Right cardiac atrium (tissue), 5 donors: ENCODE data around the gene CDK17. TPM values are rescaled to one million over a fixed set of nuclear protein-coding genes. Genes with fewer than 3 reads are reported as not detected.
A peak's percentile ranks its signal among the peaks of the same experiment; 100 is the strongest.

ENCODE experiments used
- ATAC-seq, 2 donors: fragments of 200-7000 bp; cut with Tn5 transposase; one replicate each; pipeline versions ENCODE4 v1.8.0 to v1.9.1; 2020; ENCODE audit warnings: moderate library complexity in 2 of 2, mild to moderate bottlenecking in 1 of 2
- DNase-seq, 3 donors: peaks; one replicate each; pipeline ENCODE4 v3.0.0-alpha.2; 2020
- H3K27ac ChIP-seq: one replicate; pipeline ENCODE4 v1.5.1; 2013; ENCODE audit warnings: mild to moderate bottlenecking, low read length, control low read depth, moderate library complexity
- H3K27me3 ChIP-seq: one replicate; pipeline ENCODE4 v1.6.1; 2013; ENCODE audit not compliant: control insufficient read depth, insufficient read depth
- H3K4me1 ChIP-seq: one replicate; pipeline ENCODE4 v1.6.1; 2013; ENCODE audit warnings: low read length; ENCODE audit not compliant: control insufficient read depth, insufficient read depth
- H3K4me3 ChIP-seq: one replicate; pipeline ENCODE4 v1.5.1; 2013; ENCODE audit warnings: low read length, control low read depth
- H3K9me3 ChIP-seq: one replicate; pipeline ENCODE4 v1.6.1; 2013; ENCODE audit warnings: low read length; ENCODE audit not compliant: control insufficient read depth
- WGBS: extraction: QIAGEN DNeasy Blood & Tissue Kit; methylation state at CpG from one replicate; pipeline ENCODE4 v1.1.7; 2013; 5-methylcytosine and 5-hydroxymethylcytosine counted together
- intact Hi-C, 4 donors: fragments of 100-400 bp; cut with DNase I; formaldehyde crosslinking; loops; one replicate each; pipeline versions ENCODE4 v1.11.0 to v1.14.0; 2022 to 2023
- polyA plus RNA-seq: library from polyadenylated mRNA; stranded (reverse); fragments of 200-250 nt; gene quantifications from one replicate; pipeline ENCODE4 v1.2.3, GENCODE V29; 2013
- total RNA-seq, 4 donors: library from RNA; stranded (reverse); fragmentation: NEBNext Ultra II Directional; extraction: Animal tissue kit (Norgen Biotek cat#: 25700); gene quantifications; one replicate each; pipeline ENCODE4 v1.2.1, GENCODE V29; 2021
- donor health status: healthy with polysubstance abuse.
- donor health status: DM: no; HTN: yes; CAD: no.
- donor health status: DM: no; HTN: no; CAD: no.
- donor health status: DM: no; HTN: yes; CAD: no; lungs with severe emphysema.
- donor health status: DM: yes; HTN: yes; CAD: no.

The CDK17 gene
- total and polyA plus RNA-seq, 5 donors = 10.3 to 30.4 (median 20.0) TPM

DNA sequence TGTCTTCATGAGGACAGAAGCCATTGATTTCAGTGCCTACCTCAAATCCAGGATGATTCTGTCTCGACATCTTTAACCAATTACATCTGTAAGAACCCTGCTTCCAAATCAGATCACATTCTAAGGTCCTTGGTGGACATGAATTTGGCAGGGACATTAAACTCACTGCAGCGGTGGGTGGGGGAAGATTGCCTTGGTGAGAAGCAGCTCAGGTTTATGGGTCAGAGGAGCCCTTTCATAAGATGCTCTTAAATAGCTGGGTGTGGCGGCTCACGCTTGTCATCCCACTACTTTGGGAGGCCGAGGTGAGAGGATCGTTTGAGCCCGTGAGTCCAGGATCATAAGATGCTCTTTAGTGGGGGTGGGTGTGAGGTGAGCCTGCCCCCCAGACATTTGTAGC, 163.2 kb downstream of the CDK17 start:
- WGBS = 82% methylated on average over 7 of the region's 7 CpGs
- Histone ChIP-seq H3K4me3 (no peak overlapping the region), H3K4me1 (peaks cover 50% of the 10 kb centered on the region), H3K27ac (peak overlapping the region; percentile 90), H3K27me3 (no peaks in the 10 kb centered on the region), H3K9me3 (no peaks in the 10 kb centered on the region)
- DNase-seq (no peak), ATAC-seq (no peak)
- intact Hi-C loops = loop anchor here in 1 of 4 donors (10.0 kb wide), 1 partner anchor 158 kb away; no protein-coding TSS in a partner anchor

DNA sequence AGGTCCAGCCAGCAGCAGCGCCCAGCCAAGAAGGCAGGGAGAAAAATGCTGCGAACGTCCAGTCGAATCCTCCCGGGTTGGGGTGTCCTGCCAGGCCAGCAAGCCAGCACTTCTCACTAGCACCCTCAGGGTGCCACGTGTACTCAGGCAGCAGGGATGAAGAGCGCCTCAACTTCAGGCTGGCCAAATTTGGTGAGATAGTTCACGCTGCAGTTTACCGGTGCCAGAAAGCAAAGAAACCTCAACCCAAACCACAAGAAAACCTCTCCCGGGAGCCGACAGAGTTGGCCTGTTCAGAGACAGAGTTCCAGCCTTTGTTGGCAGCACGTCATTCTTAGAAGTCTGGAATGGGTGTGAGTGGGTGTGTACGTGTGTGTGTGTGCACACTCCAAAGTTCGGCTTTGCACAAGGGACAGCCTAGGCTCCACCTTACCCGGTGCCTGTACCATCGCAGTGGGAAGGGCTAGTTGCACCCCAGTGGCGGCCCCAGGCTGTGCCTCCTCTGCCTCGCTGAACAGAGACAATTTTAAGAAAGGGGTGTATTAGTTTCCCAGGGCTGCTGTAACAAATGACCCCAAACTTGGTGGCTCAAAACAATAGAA, 163.9 kb downstream of the CDK17 start:
- DNase-seq (peak; percentile 79 to 91 (median 88)), ATAC-seq (peak; percentile 34 to 56)
- Histone ChIP-seq H3K27ac (peak overlapping the region; percentile 90), H3K4me1 (peaks cover 43% of the 10 kb centered on the region), H3K27me3 (no peaks in the 10 kb centered on the region), H3K4me3 (no peak overlapping the region), H3K9me3 (no peaks in the 10 kb centered on the region)
- intact Hi-C loops = loop anchor here in 1 of 4 donors (10.0 kb wide), 1 partner anchor 158 kb away; no protein-coding TSS in a partner anchor
- WGBS = 35% methylated on average over 18 of the region's 18 CpGs

DNA sequence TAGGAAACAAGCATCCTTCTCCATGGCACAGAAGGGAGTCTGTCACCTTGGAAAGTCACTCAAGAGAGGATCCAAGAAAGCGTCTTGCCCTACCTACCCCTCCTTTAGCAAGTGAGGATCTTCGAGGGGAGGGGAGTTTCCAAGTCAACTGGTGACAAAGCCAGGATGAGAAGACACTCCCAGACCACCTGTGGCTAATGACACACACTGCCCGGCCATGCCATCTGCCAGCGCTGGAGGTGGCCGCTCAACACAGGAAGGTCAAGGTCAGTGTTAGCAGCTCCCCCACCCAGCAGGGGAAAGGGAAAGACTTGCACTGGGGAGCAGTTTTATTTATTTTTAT, 164.8 kb downstream of the CDK17 start:
- no peak overlapping the region for H3K4me3 ChIP-seq
- WGBS = 60% methylated on average over 5 of the region's 5 CpGs
- ATAC-seq = no peak
- no peaks in the 10 kb centered on the region for H3K27me3 ChIP-seq
- no peaks in the 10 kb centered on the region for H3K9me3 ChIP-seq
- DNase-seq = no peak
- H3K4me1 ChIP-seq = peaks cover 40% of the 10 kb centered on the region
- peak overlapping the region; percentile 40 for H3K27ac ChIP-seq
- intact Hi-C loops = loop anchor here in 1 of 4 donors (10.0 kb wide), 1 partner anchor 159 kb away; no protein-coding TSS in a partner anchor

DNA sequence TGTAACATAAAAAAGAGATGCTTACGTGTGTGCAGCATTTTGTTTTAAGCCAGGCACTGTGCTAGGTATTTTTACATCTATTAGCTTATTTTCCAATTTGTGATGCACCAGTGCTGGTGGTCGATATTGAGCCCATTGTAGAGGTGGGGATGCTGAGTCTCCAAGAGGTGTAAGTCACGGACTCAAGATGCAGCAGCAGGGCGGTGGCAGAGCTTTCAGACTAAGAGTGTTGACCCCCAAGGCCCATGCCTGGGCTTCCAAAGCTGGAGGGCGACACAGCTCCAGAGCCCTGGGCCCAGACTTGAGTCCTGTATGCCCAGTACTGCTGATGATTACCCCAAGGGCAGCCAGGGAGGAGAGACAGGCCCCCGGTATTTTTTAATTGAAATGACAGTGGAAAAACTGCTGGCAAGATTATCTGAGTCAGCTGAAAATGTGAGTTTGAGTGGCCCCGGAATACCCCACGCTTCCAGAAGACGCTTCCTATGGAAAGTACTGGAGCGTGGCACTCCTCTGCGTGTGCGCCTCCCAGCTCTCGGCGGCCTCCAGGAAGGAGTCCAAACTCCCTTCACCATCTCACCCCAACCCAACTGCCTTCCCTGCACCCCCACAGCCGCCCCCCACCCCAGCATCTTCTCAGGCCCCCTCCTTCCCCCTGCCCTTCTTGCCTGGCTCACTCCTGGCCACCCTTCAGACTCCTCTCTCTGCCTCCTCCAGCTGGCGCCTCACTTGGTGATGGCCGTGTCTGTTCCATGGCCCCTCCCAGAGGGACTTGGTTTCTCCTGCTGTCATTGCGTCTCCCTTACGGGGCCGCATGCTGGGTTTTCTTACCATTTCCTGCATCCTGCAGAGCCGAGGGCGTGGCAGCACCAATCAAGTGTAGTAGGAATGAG, 165.4 kb downstream of the CDK17 start:
- WGBS = 60% methylated on average over 22 of the region's 22 CpGs
- H3K27me3 ChIP-seq = no peaks in the 10 kb centered on the region
- peak in 2 of 3 donors; percentile 47 to 70 for DNase-seq
- H3K4me3 ChIP-seq = no peak overlapping the region
- no peak for ATAC-seq
- peaks cover 40% of the 10 kb centered on the region for H3K4me1 ChIP-seq
- intact Hi-C loops = loop anchor here in 1 of 4 donors (10.0 kb wide), 1 partner anchor 160 kb away; no protein-coding TSS in a partner anchor
- no peaks in the 10 kb centered on the region for H3K9me3 ChIP-seq
- peak overlapping the region; percentile 61 for H3K27ac ChIP-seq

DNA sequence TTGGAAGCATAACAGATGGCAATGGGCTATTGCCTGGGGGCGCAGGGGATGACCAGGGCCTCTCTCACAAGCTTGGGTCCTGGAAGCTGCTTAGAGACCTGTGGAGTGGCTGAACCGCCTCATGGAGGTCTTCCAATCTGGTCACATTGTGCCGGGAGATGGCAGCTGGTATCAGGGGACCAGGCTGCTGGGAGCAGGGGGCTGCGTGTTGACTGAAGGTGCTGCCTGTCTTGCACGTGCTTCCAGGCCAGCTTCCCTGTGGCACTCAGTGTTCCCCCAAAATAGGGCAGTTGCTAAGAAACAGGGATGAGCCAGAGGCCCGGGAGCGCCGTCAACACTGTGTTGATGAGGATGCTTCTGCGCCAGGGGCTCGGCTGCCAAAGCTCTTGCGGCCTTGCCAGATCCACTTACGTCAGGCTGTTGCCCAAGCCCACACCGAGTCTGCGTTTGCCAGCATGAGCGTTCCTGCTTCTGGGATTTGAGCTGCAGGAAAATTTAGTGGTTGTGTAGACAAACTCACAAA, 166.2 kb downstream of the CDK17 start:
- ATAC-seq = peak; percentile 86 to 89
- Histone ChIP-seq H3K27me3 (no peaks in the 10 kb centered on the region), H3K9me3 (no peaks in the 10 kb centered on the region), H3K4me3 (no peak overlapping the region), H3K4me1 (peaks cover 35% of the 10 kb centered on the region), H3K27ac (peak overlapping the region; percentile 61)
- peak; percentile 95 to 97 (median 97) for DNase-seq
- intact Hi-C loops = loop anchor here in 1 of 4 donors (10.0 kb wide), 1 partner anchor 161 kb away; no protein-coding TSS in a partner anchor
- 17% methylated on average over 15 of the region's 15 CpGs for WGBS

DNA sequence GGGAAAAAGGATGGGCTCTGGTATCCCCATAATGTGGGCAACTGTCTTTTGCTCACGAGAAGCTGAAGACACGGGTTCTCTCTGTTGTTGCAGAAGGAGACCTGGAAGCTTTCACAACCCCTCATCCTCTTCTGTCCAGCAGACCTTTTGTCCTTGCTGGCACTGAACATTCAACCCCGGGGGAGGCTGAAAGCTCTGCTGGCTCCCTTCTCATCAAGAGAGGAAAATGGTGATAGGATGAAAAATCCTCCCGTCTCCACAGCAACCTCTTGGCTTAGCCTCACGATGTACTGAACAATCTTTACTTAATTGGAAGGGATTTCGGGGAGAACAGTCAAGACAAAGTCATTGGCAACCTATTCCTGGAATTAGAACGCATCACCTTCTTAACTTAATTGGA, 167.1 kb downstream of the CDK17 start:
- Histone ChIP-seq H3K4me1 (peaks cover 31% of the 10 kb centered on the region), H3K9me3 (no peaks in the 10 kb centered on the region), H3K4me3 (no peak overlapping the region), H3K27ac (peak overlapping the region; percentile 49), H3K27me3 (no peaks in the 10 kb centered on the region)
- DNase-seq = peak in 2 of 3 donors; percentile 49 to 75
- intact Hi-C loops = loop anchor here in 1 of 4 donors (10.0 kb wide), 1 partner anchor 162 kb away; no protein-coding TSS in a partner anchor
- ATAC-seq = peak in 1 of 2 donors; percentile 3
- 42% methylated on average over 7 of the region's 7 CpGs for WGBS

DNA sequence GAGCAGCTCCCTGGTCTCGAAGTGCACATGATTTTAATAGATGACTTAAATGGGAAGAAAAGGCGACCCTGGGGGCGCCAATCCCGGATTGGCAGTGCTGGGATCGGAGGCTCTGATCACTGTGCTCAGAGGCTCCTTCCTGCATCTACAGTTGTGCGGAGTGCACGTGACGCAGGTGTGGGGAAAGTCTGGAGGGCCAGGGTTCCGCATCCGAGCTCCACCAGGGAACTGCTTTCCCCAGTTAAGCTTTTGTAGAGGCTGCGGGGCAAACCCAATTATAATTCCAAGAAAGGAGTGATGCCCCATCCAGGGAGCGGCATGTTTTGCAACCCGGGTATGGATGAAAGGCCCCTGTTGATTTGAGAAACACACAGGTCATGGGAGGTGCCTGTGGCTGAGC, 169.6 kb downstream of the CDK17 start:
- ATAC-seq (no peak), DNase-seq (no peak)
- Histone ChIP-seq H3K27ac (no peak overlapping the region), H3K27me3 (no peaks in the 10 kb centered on the region), H3K9me3 (no peaks in the 10 kb centered on the region), H3K4me3 (no peak overlapping the region), H3K4me1 (peaks cover 20% of the 10 kb centered on the region)
- 86% methylated on average over 13 of the region's 13 CpGs for WGBS
- intact Hi-C loops = loop anchor here in 1 of 4 donors (10.0 kb wide), 1 partner anchor 164 kb away; no protein-coding TSS in a partner anchor

DNA sequence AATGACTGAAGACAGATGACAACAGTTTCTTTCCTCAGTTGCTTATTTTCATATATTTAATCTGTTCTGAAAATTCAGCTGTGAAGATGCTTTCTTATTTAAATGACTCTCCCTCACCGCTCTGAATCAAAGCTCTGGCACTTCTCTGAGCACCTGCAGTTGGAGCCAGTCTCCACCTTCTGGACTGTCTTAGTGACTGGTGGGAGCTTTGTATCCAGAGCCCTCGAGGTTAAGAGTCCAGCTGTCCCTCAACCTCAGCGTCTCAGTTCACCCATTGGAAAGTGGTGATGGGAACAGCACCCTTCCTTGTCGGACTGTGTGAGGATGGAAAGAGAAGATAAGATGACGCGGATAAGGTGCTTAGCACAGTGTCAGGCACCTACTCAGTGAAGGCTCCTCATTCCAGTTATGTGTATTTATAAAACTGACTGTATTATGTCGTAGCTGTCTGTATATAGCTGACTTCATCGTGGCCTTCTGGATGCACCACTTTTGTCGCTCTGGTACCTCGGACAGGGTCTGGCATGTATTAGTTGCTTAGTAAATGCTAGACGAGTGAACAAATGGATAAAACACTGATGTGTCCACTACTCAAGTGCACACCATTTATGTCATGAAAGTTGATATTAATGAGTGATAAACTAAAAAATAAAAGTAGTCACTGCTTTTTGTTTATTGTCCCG, 171.5 kb downstream of the CDK17 start:
- Histone ChIP-seq H3K4me3 (no peak overlapping the region), H3K27ac (no peak overlapping the region), H3K9me3 (no peaks in the 10 kb centered on the region), H3K4me1 (peaks cover 10% of the 10 kb centered on the region), H3K27me3 (no peaks in the 10 kb centered on the region)
- no peak for DNase-seq
- intact Hi-C loops = no loop called here
- 77% methylated on average over 12 of the region's 12 CpGs for WGBS
- no peak for ATAC-seq
